ENCODE data around the gene ZNF653. TPM values are rescaled to one million over a fixed set of nuclear protein-coding genes. Genes with fewer than 3 reads are reported as not detected.

ZNF653 gene
- total and polyA plus RNA-seq, 2 of the 8 experiments (the other 6 are each of a cell fraction or from before 2014, with no cell fraction given): 7.0 to 7.9 TPM

GRCh38 chr19:11495481-11495880 lies 10.2 kb downstream of the ZNF653 start:
- H4K8ac ChIP-seq (ENCODE audit: extremely low read depth, insufficient read depth, low read length): no peak overlapping the region
- H3K4ac ChIP-seq (replicated peaks; ENCODE audit: insufficient read length, low read depth, low read length): no peak overlapping the region
- H2BK120ac ChIP-seq (replicated peaks; ENCODE audit: low read depth, low read length): no peak overlapping the region
- FAIRE-seq (no peak), DNase-seq (ENCODE audit: low read depth in 1 of 2, low spot score in 2 of 2) (no peak)
- H2BK15ac ChIP-seq (ENCODE audit: low read length): no peak overlapping the region
- H3K4me2 ChIP-seq (ENCODE audit: insufficient read depth in 1 of 2, low read depth in 2 of 2, low read length in 2 of 2): no peak overlapping the region
- no peak overlapping the region for H3K18ac ChIP-seq (ENCODE audit: extremely low read depth, low read length)
- no peaks in the 10 kb centered on the region; the same call in 1 of the 2 replicates for H3K79me1 ChIP-seq (ENCODE audit: low read depth, low read length)
- H3K4me1 ChIP-seq (replicated peaks in 1 of 4; ENCODE audit: control insufficient read depth in 3 of 4, insufficient read depth in 4 of 4, low read length in 3 of 4): no peaks in the 10 kb centered on the region; a peak in 1 of 7 replicates
- H3K14ac ChIP-seq (ENCODE audit: insufficient read length): no peak overlapping the region
- ChIA-PET POLR2A (ENCODE audit: partially characterized antibody) (interaction anchor here (1.1 to 1.4 kb wide), 2 partner anchors 33 to 121 kb away, joined by 3 to 5 read pairs; partner anchors contain the start of genes ECSIT and SWSAP1), CTCF (ENCODE audit: partially characterized antibody) (interaction anchor here (0.7 to 4.7 kb wide), 9 partner anchors 11 to 1000 kb away, joined by 3 to 37 read pairs (median 3); no protein-coding TSS in a partner anchor)
- 91% methylated on average over 10 of the region's 10 CpGs; no CpG with 5 or more reads in 1 of the 2 experiments for WGBS, 2 experiments (ENCODE audit: extremely low coverage in 1 of 2, insufficient coverage in 1 of 2, insufficient read length in 1 of 2, insufficient replicate concordance in 2 of 2, low coverage in 1 of 2, low lambda C conversion rate in 2 of 2, missing lambda C conversion rate in 1 of 2)
- H4K5ac ChIP-seq (ENCODE audit: insufficient read length, low read depth, low read length): no peak overlapping the region
- H3K27ac ChIP-seq (ENCODE audit: low read depth, low read length): no peak overlapping the region
- no peaks in the 10 kb centered on the region for H3K27me3 ChIP-seq (replicated peaks in 1 of 4; ENCODE audit: control insufficient read depth in 3 of 4, extremely low read depth in 1 of 4, insufficient read depth in 3 of 4, low read length in 3 of 4)
- no peak overlapping the region for H2BK5ac ChIP-seq (ENCODE audit: low read depth, low read length)
- H3K23me2 ChIP-seq (ENCODE audit: low read depth, low read length): no peaks in the 10 kb centered on the region
- no peak overlapping the region for H3K23ac ChIP-seq (ENCODE audit: insufficient read length)
- H3K79me2 ChIP-seq (ENCODE audit: control insufficient read depth in 1 of 2, insufficient read depth in 2 of 2, low read length in 2 of 2): no peaks in the 10 kb centered on the region
- peaks cover 1 to 5% of the 10 kb centered on the region in 2 experiments for H4K20me1 ChIP-seq (replicated peaks in 1 of 2; ENCODE audit: control insufficient read depth in 1 of 2, insufficient read depth in 2 of 2, low read length in 2 of 2)
- no peaks in the 10 kb centered on the region for H3K9me3 ChIP-seq (ENCODE audit: insufficient read depth in 2 of 2, low read depth in 1 of 2, low read length in 1 of 2)
- no peak overlapping the region for H2BK20ac ChIP-seq (ENCODE audit: low read length)
- no peak overlapping the region for H3K56ac ChIP-seq (replicated peaks; ENCODE audit: insufficient read length, low read depth, low read length)
- no peak overlapping the region for H2AK5ac ChIP-seq (ENCODE audit: low read depth, low read length)
- no peak overlapping the region for H4K91ac ChIP-seq (replicated peaks; ENCODE audit: insufficient read length, low read length)
- H3K36me3 ChIP-seq (ENCODE audit: control insufficient read depth in 2 of 4, insufficient read depth in 4 of 4, low read length in 3 of 4): peaks cover 0 to 3% (median 0%) of the 10 kb centered on the region in 4 experiments; a peak in 2 of 8 replicates
- H3K4me3 ChIP-seq (ENCODE audit: extremely low read depth in 1 of 4, insufficient read depth in 2 of 4, low read depth in 3 of 4, low read length in 4 of 4): no peak overlapping the region
- no peak overlapping the region for H2AFZ ChIP-seq (ENCODE audit: low read length)
- no peak overlapping the region for H2BK12ac ChIP-seq (ENCODE audit: low read depth, low read length)
- no peak overlapping the region for H3K9ac ChIP-seq (replicated peaks in 1 of 4; ENCODE audit: extremely low read depth in 1 of 4, low read depth in 3 of 4, low read length in 3 of 4)
- TF ChIP-seq HDAC2 (IDR thresholded peaks at IDR 0.05; ENCODE audit: borderline replicate concordance in 1 of 2, low read depth in 2 of 2, low read length in 2 of 2) (no peak), TBP (IDR thresholded peaks at IDR 0.05; ENCODE audit: low read depth, low read length) (no peak), POU5F1 (IDR thresholded peaks at IDR 0.05; ENCODE audit: low read depth, low read length) (no peak), TEAD4 (IDR thresholded peaks at IDR 0.05; ENCODE audit: low read depth, low read length) (no peak), MAX (IDR thresholded peaks at IDR 0.05) (no peak), EZH2 (IDR thresholded peaks at IDR 0.05; ENCODE audit: low read depth, low read length, severe bottlenecking) (no peak), CBX5 (IDR thresholded peaks at IDR 0.05; ENCODE audit: low read depth, low read length) (no peak), SP1 (IDR thresholded peaks at IDR 0.05; ENCODE audit: low read depth, low read length) (no peak), EP300 (IDR thresholded peaks at IDR 0.05; ENCODE audit: borderline replicate concordance in 1 of 2, low read depth in 2 of 2, low read length in 2 of 2) (no peak), JUN (IDR thresholded peaks at IDR 0.05; ENCODE audit: low read depth, low read length) (no peak), SUZ12 (IDR thresholded peaks at IDR 0.05; ENCODE audit: low read length) (no peak), SP2 (IDR thresholded peaks at IDR 0.05; ENCODE audit: low read length) (no peak), MAFK (IDR thresholded peaks at IDR 0.05; ENCODE audit: low read depth, low read length) (no peak), BCL11A (IDR thresholded peaks at IDR 0.05; ENCODE audit: low read depth in 2 of 2, low read length in 2 of 2) (no peak)
